GM12873 (cell line): ENCODE measurements around the gene KAT7.
A peak's percentile ranks its signal among the peaks of the same experiment; 100 is the strongest.

Source experiments
- CTCF ChIP-seq: IDR thresholded peaks from 2 replicates; pipeline ENCODE4 v1.5.1; 2012; ENCODE audit warnings: low read depth, mild to moderate bottlenecking, moderate library complexity, low read length, control low read depth; ENCODE audit not compliant: insufficient read depth; ENCODE audit errors: missing control alignments

Gene KAT7

DNA sequence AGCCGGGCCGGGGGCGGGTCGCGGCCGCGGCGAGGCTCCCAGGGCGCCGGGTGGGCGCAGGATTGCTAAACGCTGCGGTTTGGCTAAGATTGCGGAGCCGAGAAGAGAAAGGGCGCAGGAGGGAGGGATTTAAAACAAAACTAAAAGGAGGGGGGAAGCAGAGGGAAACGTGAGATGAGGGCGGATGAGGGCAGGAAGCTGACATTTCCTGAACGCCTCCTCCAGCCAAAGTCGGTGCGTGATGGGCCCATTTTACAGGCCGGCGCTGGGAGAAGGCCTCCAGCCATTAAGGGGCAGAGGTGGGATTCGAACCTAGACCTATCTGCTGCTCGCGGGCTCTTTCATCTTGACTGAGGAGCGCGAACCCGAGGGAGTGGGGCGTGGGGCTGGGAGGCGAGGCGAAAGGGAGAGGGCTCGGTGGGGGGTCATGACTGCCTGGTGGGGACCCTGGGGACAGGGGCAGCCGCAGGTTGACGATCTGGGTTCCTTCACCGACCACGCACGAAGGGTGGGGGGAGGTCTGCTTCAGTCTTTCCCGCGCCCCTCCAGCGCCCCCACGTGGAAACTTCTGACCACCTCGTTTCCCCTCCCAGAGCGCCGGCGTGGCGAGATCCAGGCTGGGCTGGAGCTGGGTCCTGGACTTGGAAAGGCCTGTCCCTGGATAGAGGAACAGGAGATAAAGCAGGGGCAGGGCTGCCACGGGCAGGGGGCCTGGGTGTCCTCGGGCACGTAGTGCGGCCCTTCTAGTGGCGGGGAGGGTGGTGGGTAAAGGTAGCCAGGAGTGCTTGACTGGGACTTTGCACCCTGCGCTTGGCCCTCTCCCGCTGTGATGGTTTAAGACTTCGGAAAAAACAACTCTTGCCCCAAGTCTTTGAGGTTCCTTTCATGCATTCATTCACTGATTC, 63.2 kb downstream of the KAT7 start:
- peak; percentile 76 for TF ChIP-seq CTCF

- TF ChIP-seq CTCF = no peak
Observed at GRCh38 chr17:49853470-49854015, 65.1 kb downstream of the KAT7 start.

- no peak for TF ChIP-seq CTCF
Observed at GRCh38 chr17:49854126-49854525, 65.6 kb downstream of the KAT7 start.

DNA sequence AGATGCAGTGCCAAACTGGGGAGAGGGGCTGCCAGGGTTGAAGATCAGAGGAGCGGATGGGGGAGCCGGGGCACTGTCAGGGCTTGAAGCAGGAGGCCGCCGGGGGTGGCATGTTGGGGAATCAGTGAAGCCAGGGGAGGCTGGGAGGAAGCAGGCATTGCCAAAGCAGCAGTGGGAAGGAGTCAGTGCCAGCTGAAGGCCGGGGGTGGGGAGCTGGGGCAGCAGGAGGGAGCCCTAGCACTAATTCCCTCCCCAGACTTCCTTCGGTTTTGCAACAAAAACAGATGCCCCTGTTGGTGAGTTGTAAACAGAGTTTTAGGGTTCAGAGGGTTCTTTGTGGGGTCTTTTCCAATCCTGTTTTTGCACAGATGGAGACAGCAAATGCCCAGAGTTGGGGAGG, 70.3 kb downstream of the KAT7 start:
- no peak for TF ChIP-seq CTCF

DNA sequence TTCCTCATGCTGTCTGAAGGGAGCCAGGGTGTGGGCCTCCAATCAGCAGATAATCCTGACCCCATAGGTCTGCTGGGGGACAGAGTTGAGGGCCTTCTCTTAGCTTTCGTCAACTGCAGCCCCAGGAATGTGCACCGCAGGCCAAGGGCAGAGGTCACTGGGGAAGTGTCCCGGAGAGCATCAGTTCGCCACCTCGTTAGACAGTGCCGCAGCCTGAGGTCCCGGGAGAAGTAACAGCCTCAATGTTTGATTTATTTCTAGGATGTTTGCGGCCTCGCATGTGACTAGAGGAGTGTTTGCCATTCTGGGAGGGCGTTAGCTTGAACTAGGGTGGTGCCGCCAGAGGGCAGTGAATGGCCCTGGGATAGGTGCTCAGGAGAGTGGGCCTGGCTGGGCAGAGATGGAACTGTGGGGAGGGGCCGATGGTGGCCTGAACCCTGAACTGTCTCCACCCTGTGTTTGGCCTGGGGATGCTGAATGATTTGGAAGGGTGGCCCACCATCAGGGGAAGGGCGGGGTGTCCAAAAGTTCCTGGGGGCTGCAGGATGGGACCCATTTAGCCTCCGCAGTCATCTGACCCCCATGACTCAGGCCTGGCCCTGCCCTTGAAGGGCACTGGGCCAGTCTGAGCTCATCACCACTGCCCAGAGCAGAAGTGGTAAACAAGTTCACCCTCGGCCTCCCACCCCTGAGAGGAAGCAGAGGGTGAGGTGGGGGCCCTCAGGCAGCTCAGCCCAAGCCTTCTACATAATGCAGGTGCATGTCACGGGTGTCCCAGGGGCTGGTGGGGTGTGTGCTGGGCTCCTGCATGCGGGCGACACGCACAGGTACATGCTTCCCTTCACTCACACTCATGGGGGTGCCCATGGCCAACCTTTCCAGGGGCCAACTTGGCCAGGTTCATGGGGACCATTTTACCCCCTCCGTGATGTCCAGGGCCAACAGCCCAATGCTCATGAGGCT, 71.8 kb downstream of the KAT7 start:
- TF ChIP-seq CTCF = no peak

- TF ChIP-seq CTCF = peak; percentile 85
Observed at GRCh38 chr17:49861150-49861884, 72.8 kb downstream of the KAT7 start.
